ENCODE data around the gene CCR6. TPM values are rescaled to one million over a fixed set of nuclear protein-coding genes. Genes with fewer than 3 reads are reported as not detected.
"Not testable (repeated sequence)": the region's sequence is repeated elsewhere in the genome, so short reads cannot be mapped to it uniquely, and the experiment has no call there.

CCR6 gene
- polyA plus RNA-seq, 3 donors, result 0.12 TPM; not detected in 2

- no peak for DNase-seq (ENCODE audit: low read depth in 3 of 3, low spot score in 2 of 3)
These were observed 43.1 kb downstream of the CCR6 start for GRCh38 chr6:167165858-167166471.

GRCh38 chr6:167167699-167168098 lies 44.8 kb downstream of the CCR6 start:
- not testable (repeated sequence) for DNase-seq (ENCODE audit: low read depth in 3 of 3, low spot score in 2 of 3)

- not testable (repeated sequence) for DNase-seq (ENCODE audit: low read depth in 3 of 3, low spot score in 2 of 3)
These were observed 45.4 kb downstream of the CCR6 start for GRCh38 chr6:167168296-167168695.

GRCh38 chr6:167169867-167170266 lies 47.0 kb downstream of the CCR6 start:
- not testable (repeated sequence) for DNase-seq (ENCODE audit: low read depth in 3 of 3, low spot score in 2 of 3)

GRCh38 chr6:167171300-167171699 lies 48.4 kb downstream of the CCR6 start:
- not testable (repeated sequence) for DNase-seq (ENCODE audit: low read depth in 3 of 3, low spot score in 2 of 3)

- not testable (repeated sequence) for DNase-seq (ENCODE audit: low read depth in 3 of 3, low spot score in 2 of 3)
These were observed 49.1 kb downstream of the CCR6 start for GRCh38 chr6:167172011-167172410.

GRCh38 chr6:167177271-167177670 lies 54.4 kb downstream of the CCR6 start:
- DNase-seq (ENCODE audit: low read depth in 3 of 3, low spot score in 2 of 3), result not testable (repeated sequence)

GRCh38 chr6:167178896-167179655 lies 56.2 kb downstream of the CCR6 start:
- not testable (repeated sequence) for DNase-seq (ENCODE audit: low read depth in 3 of 3, low spot score in 2 of 3)

GRCh38 chr6:167180086-167180485 lies 57.2 kb downstream of the CCR6 start:
- not testable (repeated sequence) for DNase-seq (ENCODE audit: low read depth in 3 of 3, low spot score in 2 of 3)

GRCh38 chr6:167181351-167181750 lies 58.5 kb downstream of the CCR6 start:
- DNase-seq (ENCODE audit: low read depth in 3 of 3, low spot score in 2 of 3), result not testable (repeated sequence)

GRCh38 chr6:167182913-167183314 lies 60.0 kb downstream of the CCR6 start:
- DNase-seq (ENCODE audit: low read depth in 3 of 3, low spot score in 2 of 3), result not testable (repeated sequence)

- DNase-seq (ENCODE audit: low read depth in 3 of 3, low spot score in 2 of 3), result not testable (repeated sequence)
These were observed 62.2 kb downstream of the CCR6 start for GRCh38 chr6:167185101-167185500.

GRCh38 chr6:167187275-167187674 lies 64.4 kb downstream of the CCR6 start:
- DNase-seq (ENCODE audit: low read depth in 3 of 3, low spot score in 2 of 3), result not testable (repeated sequence)

Other genes starting within 250 kb of the CCR6 start
- gene RNASET2, start 166.5 kb upstream of the CCR6 start, polyA plus RNA-seq (ENCODE audit: insufficient read length in 3 of 3), result 10 to 100 TPM; 42.7 to 55.4 (median 50.7) TPM
- 10 to 100 TPM; 26.9 to 32.1 (median 27.4) TPM for gene CEP43, start 123.7 kb upstream of the CCR6 start, polyA plus RNA-seq (ENCODE audit: insufficient read length in 3 of 3)
- not detected for gene GPR31, start 34.9 kb downstream of the CCR6 start, polyA plus RNA-seq (ENCODE audit: insufficient read length in 3 of 3)
- gene UNC93A, start 168.2 kb downstream of the CCR6 start, polyA plus RNA-seq (ENCODE audit: insufficient read length in 3 of 3), result 1 to 10 TPM; 4.1 to 8.1 (median 6.5) TPM
- 1 to 10 TPM in 1 of 3 donors, under 1 TPM in 2; 0.51 to 1.1 (median 0.64) TPM for gene TTLL2, start 202.0 kb downstream of the CCR6 start, polyA plus RNA-seq (ENCODE audit: insufficient read length in 3 of 3)

Measured in right renal cortex interstitium (tissue), 3 donors.